SK-N-DZ (cell line): ENCODE measurements around the gene AGAP9.
"Not testable (repeated sequence)": the region's sequence is repeated elsewhere in the genome, so short reads cannot be mapped to it uniquely, and the experiment has no call there.

Source experiments
- DNase-seq: peaks from one replicate; pipeline ENCODE4 v3.0.0-alpha.2; 2015; ENCODE audit warnings: low spot score

Gene AGAP9

GRCh38 chr10:47485943-47486342 is 37.5 kb downstream of the AGAP9 start:
- DNase-seq = not testable (repeated sequence)

DNA sequence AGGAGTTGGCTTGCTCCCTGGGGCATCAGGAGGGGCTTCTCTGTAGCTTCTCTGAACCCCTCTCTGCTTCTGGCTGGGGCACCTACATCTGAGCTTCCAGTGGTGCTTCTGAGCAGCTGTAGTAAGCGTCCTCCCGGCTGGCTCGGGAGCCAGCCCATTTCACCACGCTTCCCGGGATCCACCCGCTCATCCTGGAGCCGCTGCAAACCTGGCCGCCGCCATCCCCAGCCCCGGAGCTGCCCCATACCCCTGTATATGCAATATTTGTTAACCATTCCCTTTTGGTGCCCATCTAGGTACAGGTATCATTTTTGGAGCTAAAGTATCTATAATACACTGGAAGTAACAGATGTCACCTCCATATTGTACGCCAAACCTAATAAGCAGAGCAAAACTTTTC is 38.7 kb downstream of the AGAP9 start:
- DNase-seq = not testable (repeated sequence)

GRCh38 chr10:47483923-47484322 is 39.5 kb downstream of the AGAP9 start, which contains the start of gene ANXA8:
ANXA8 (minus strand) TSS chr10:47484115; CDS start chr10:47483933, 182 bp downstream.
- DNase-seq = not testable (repeated sequence)

GRCh38 chr10:47482367-47482766 is 41.1 kb downstream of the AGAP9 start:
- DNase-seq = not testable (repeated sequence)

GRCh38 chr10:47481768-47482181 is 41.7 kb downstream of the AGAP9 start:
- not testable (repeated sequence) for DNase-seq

DNA sequence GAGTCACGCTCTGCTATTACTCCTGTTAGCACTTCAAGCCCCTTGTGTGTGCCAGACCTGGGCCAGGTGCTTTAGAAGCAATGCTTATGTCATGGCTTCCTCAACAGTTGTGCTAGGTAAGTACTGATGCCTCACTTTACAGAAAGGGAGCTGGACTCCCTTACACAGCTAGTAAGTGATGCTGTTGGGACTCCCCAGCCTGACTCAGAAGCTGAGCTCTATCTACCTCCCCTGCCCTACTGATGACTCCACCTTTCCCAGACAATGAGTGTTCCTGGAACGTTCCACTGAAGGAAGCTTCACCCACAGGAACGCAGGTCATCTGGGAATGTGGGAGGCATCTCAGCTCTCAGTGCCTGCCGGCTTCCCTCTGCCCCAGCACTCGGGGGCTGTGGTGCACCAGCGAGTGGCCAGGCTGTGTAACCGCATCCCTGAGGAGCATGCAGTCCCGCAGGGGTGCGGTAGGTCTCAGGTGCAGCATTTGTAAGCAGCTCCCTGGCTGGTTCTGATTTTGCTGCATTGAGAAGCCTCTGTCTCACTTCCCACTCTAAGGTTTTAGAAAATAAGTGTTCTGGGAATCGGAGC is 42.2 kb downstream of the AGAP9 start:
- not testable (repeated sequence) for DNase-seq

- DNase-seq = not testable (repeated sequence)
These were observed 43.3 kb downstream of the AGAP9 start for GRCh38 chr10:47480133-47480532.

- DNase-seq = not testable (repeated sequence)
These were observed 45.3 kb downstream of the AGAP9 start for GRCh38 chr10:47478114-47478513.

DNA sequence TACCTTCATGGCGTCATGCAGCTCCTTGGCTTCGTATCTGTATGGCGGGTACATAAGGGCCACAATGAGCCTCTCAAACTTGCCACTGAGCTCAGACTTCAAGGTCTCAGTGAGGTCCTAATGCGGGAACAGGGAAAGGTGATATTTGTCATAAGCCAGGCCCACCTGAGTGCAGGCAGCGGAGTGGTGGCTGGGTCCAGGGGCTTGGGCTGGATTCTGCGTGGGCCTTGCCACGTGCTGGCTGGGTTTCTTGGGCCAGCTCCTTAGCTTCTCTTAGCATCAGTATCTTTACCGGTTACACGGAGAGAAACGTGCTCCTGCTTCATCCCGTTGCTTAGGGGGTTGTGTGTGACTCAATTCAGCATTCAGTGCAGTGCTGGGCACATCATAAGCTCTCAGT is 46.4 kb downstream of the AGAP9 start:
- DNase-seq = not testable (repeated sequence)

DNA sequence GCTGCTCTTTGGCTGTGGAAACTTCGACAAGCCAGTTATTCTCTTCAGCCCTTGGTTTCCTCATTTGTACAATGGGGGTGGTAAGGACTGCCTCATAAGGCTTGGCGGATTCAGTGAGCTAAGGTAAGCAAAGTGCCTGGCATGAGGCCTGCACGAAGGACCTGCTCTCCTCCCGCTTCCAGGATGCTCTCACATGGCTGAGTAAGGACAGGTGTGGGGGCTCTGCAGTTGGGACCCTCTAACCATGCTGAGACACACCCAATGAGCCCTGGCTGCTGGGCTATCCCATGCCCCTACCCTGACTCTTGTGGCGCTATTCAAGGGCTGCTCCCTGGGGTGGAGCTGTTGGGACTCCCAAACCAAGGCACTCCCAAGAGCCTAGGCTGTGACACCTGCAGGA is 48.3 kb downstream of the AGAP9 start:
- DNase-seq = not testable (repeated sequence)

DNA sequence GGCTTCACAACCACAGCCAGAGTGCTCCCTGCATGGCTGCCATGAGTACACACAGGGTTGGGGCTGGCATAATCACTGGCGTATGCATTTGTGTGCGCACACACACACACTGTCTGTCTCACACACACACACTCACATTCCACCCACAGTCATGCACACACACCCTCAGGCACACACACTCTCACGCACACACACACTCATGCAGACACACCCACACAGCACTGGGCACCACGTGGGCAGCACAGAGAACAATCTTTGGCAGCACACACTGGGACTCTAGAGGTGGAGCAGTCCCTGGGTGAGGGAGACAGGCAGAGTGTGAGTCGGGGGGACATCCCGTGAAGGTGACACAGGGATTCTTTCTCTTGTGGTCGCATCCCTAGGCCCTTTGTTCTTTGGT is 49.9 kb downstream of the AGAP9 start:
- not testable (repeated sequence) for DNase-seq

GRCh38 chr10:47472647-47473046 is 50.8 kb downstream of the AGAP9 start:
- DNase-seq = not testable (repeated sequence)

- DNase-seq = not testable (repeated sequence)
These were observed 51.4 kb downstream of the AGAP9 start for GRCh38 chr10:47472072-47472471.

GRCh38 chr10:47468731-47469528 is 54.5 kb downstream of the AGAP9 start:
- not testable (repeated sequence) for DNase-seq

DNA sequence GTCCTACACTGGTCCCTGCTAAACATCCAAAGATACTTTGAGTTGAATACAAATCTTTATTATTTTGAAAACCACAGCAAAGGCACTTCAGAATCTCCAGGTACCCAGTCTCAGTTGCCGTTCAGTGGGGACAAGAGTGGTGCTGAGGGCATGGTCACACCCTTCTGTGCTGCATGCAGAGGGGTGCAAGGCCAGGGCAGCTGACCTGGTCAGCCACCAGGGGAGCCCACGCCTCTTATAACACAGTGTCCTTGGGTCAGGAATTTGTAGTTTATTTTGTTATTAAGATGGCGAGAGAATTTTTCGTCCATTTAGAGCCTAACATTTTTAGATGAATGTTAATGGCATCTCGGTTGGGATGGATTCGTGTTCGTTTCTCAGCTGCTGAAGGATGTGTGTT is 55.5 kb downstream of the AGAP9 start:
- DNase-seq = not testable (repeated sequence)

- not testable (repeated sequence) for DNase-seq
These were observed 56.0 kb downstream of the AGAP9 start for GRCh38 chr10:47467458-47467857.

DNA sequence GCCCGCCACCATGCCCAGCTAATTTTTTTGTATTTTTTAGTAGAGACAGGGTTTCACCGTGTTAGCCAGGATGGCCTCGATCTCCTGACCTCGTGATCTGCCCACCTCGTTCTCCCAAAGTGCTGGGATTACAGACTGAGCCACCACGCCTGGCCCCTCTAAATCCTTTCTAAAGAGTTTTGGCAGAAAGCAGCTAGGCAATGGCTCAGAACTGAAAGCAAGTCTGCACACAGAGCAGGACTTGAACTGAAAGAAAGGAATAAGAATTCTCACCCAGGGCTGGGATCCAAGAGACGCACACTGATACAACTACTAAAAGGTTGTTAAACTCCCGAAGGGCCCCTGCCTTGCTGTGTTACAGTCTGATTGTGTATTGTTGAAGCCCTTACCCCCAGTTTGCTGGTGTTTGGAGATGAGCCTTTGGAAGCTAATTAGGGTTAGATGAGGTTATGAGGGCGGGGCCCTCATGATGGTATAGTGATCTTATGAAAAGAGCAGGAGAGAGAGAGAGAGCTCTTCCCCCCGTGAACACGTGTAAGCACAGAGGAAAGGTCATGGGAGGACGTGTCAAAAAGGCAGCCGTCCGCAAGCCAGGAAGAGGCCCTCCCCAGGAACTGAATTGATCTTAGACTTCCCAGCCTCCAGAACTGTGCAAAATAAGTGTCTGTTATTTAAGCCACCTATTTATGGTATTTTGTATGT is 58.1 kb downstream of the AGAP9 start:
- not testable (repeated sequence) for DNase-seq

DNA sequence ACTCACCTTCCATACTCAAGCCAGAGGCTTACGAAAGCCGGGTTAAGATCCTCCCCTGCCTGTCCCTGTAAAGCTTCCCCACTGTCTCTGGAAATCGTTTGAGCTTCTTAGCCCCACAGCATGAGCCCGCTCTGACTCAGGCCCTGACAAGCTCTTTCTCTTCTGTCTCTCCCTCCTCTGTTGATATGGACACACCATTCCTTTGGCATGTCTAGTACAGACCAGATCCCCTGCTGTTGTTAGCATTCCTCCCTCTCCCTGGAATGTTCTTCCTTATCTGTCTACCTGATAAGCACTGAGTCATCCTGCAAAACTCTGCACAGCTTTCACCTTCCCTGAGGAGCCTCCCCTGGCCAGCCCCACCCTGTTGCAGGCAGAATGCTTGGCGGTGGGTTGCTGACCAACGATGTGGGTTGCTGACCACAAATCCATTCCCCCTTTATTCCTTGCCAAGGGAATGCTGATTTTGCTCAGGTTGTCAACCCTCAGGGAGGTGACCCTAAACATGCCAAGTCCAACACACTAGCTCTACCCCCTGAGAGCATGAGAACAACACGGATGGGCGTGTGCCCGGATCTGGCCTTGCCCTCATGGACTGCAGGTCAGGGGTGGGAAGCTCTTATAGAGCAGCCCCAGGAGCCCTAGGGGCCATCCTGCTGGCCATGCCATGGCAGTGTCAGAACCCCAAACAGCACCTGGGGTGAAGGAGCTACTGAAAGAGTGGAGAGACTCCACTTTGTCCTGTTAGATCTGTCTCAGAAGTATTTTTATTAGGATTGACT is 60.7 kb downstream of the AGAP9 start:
- DNase-seq = not testable (repeated sequence)

GRCh38 chr10:47461261-47461687 is 62.2 kb downstream of the AGAP9 start:
- not testable (repeated sequence) for DNase-seq

DNA sequence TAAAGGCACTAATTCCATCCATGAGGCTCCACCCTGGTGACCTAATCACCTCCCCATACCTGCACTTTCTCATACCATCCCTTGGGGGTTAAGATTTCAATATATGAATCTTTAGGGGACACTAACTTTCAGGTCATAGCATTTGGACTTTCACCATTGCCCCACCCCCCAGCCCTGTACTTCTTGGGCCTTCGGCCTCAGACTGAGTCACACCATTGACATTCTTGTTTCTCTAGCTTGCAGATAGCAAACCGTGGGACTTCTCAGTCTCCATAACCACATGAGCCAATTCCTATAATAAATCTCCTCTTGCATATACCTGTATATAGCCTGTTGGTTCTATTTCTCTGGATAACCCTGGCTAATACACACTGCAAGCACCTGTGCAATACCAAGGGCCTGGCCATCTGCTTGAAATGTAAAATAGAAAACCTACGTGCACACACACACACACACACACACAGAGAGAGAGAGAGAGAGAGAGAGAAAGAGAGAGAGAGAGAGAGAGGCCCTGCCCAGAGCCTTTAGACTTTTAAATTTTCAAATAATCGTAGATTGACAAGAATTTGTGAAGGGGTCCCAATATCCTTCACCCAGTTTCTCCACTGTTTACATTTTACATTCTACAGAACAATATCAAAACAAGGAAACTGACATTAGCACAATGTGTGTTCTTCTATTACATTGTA is 64.8 kb downstream of the AGAP9 start:
- DNase-seq = no peak

GRCh38 chr10:47457826-47458225 is 65.6 kb downstream of the AGAP9 start:
- no peak for DNase-seq
